Measurements from ENCODE around the gene CRK. TPM values are rescaled to one million over a fixed set of nuclear protein-coding genes. Genes with fewer than 3 reads are reported as not detected.

The CRK gene
- total RNA-seq, 1 donor from 2014 or later: 83.5 TPM

GRCh38 chr17:1473170-1473569 is 17.1 kb upstream of the CRK start:
- H3K36me3 Mint-ChIP-seq (ENCODE audit: low read depth, unreplicated experiment): peaks cover 24% of the 10 kb centered on the region
- FAIRE-seq: no peak
- no peaks in the 10 kb centered on the region for H3K27me3 Mint-ChIP-seq (ENCODE audit: low read depth, unreplicated experiment)
- H3K4me3 Mint-ChIP-seq (ENCODE audit: unreplicated experiment): no peak overlapping the region
- peaks cover 3% of the 10 kb centered on the region for H3K4me1 Mint-ChIP-seq (ENCODE audit: low read depth, unreplicated experiment)
- H3K9ac ChIP-seq (ENCODE audit: low read length): no peak overlapping the region
- no peak for TF ChIP-seq EZH2 (IDR thresholded peaks at IDR 0.05; ENCODE audit: insufficient read depth, low read length)
- no peak for TF ChIP-seq CTCF (IDR thresholded peaks at IDR 0.05; ENCODE audit: insufficient read depth, low read depth, low read length)
- no peaks in the 10 kb centered on the region for H3K79me2 ChIP-seq (ENCODE audit: insufficient read depth, low read length)
- no peak overlapping the region for H3K4me3 ChIP-seq (ENCODE audit: insufficient read depth, low read depth, low read length)
- peaks cover 38% of the 10 kb centered on the region for H4K20me1 ChIP-seq (ENCODE audit: insufficient read depth, low read length)
- no peaks in the 10 kb centered on the region for H3K27me3 ChIP-seq (ENCODE audit: insufficient read depth, low read length)
- no peak overlapping the region for H2AFZ ChIP-seq (ENCODE audit: low read depth, low read length)
- DNase-seq (ENCODE audit: low read depth): no peak
- no peak overlapping the region for H3K27ac ChIP-seq (ENCODE audit: low read depth, low read length)
- H3K9me3 Mint-ChIP-seq (ENCODE audit: unreplicated experiment): no peaks in the 10 kb centered on the region
- H3K36me3 ChIP-seq (ENCODE audit: insufficient read depth, low read length): peaks cover 15% of the 10 kb centered on the region
- no peak overlapping the region for H3K4me2 ChIP-seq (ENCODE audit: low read length)
- no peaks in the 10 kb centered on the region for H3K4me1 ChIP-seq (ENCODE audit: insufficient read depth, low read length)
- H3K27ac Mint-ChIP-seq (ENCODE audit: unreplicated experiment): peak overlapping the region; percentile 81
- H3K9me3 ChIP-seq (ENCODE audit: insufficient read depth, low read depth, low read length): no peaks in the 10 kb centered on the region

DNA sequence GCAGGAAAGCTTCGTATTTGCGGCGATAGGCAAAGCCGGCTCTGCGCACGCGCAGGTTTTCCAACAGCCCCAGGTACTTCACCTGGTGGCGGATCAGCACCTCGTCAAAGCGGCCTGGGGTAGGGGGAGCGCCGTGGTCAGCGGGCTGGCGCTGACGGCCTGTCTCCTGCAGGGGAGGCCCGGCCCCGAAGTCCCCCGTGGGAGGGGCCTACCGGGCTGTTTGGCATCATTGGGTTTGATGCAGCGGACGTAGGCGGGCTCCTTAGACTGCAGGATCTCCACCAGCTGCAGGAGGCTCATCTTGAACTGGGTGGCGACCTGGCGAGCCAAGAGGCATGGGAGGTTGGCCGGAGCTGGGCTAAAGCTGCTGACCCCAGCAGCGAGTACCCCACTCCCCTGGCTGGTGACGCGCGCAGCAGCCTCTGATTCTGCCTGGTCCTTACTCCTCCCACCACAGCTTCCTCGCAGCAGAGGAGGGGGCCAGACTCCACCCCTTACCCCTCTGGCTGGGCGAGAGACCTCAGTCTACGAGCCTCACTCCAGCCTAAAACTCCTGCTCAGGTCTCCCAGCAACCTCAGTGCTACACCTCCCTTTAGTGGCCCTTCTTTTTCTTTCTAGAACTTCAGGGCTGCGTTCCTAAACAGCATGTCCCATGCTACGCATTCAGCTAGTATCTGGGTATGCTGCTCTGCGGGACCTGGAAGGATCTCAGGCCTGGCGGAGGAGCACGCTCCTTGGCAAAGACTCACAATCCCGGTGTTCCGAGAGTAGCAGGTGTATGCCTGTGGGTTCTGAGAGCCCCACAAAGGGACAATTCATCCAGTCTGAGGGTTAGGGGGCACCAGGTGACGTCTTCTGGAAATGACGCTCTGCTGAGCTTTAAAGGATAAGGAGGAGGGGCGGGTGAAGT is 16.1 kb upstream of the CRK start:
- DNase-seq (ENCODE audit: low read depth): no peak
- no peak overlapping the region for H3K4me2 ChIP-seq (ENCODE audit: low read length)
- H3K27ac ChIP-seq (ENCODE audit: low read depth, low read length): no peak overlapping the region
- Mint-ChIP-seq H3K27me3 (ENCODE audit: low read depth, unreplicated experiment) (no peaks in the 10 kb centered on the region), H3K4me1 (ENCODE audit: low read depth, unreplicated experiment) (peaks cover 3% of the 10 kb centered on the region), H3K9me3 (ENCODE audit: unreplicated experiment) (no peaks in the 10 kb centered on the region), H3K4me3 (ENCODE audit: unreplicated experiment) (no peak overlapping the region), H3K27ac (ENCODE audit: unreplicated experiment) (peak overlapping the region; percentile 58), H3K36me3 (ENCODE audit: low read depth, unreplicated experiment) (peaks cover 26% of the 10 kb centered on the region)
- H3K36me3 ChIP-seq (ENCODE audit: insufficient read depth, low read length): peaks cover 15% of the 10 kb centered on the region
- no peak overlapping the region for H2AFZ ChIP-seq (ENCODE audit: low read depth, low read length)
- no peaks in the 10 kb centered on the region for H3K4me1 ChIP-seq (ENCODE audit: insufficient read depth, low read length)
- no peaks in the 10 kb centered on the region for H3K9me3 ChIP-seq (ENCODE audit: insufficient read depth, low read depth, low read length)
- no peak for TF ChIP-seq EZH2 (IDR thresholded peaks at IDR 0.05; ENCODE audit: insufficient read depth, low read length)
- no peak for TF ChIP-seq CTCF (IDR thresholded peaks at IDR 0.05; ENCODE audit: insufficient read depth, low read depth, low read length)
- no peak overlapping the region for H3K4me3 ChIP-seq (ENCODE audit: insufficient read depth, low read depth, low read length)
- H3K9ac ChIP-seq (ENCODE audit: low read length): no peak overlapping the region
- no peak for FAIRE-seq
- H4K20me1 ChIP-seq (ENCODE audit: insufficient read depth, low read length): peaks cover 40% of the 10 kb centered on the region
- H3K79me2 ChIP-seq (ENCODE audit: insufficient read depth, low read length): no peaks in the 10 kb centered on the region
- no peaks in the 10 kb centered on the region for H3K27me3 ChIP-seq (ENCODE audit: insufficient read depth, low read length)

- Mint-ChIP-seq H3K27me3 (ENCODE audit: low read depth, unreplicated experiment) (no peaks in the 10 kb centered on the region), H3K27ac (ENCODE audit: unreplicated experiment) (no peak overlapping the region), H3K9me3 (ENCODE audit: unreplicated experiment) (no peaks in the 10 kb centered on the region), H3K4me1 (ENCODE audit: low read depth, unreplicated experiment) (peaks cover 3% of the 10 kb centered on the region), H3K4me3 (ENCODE audit: unreplicated experiment) (no peak overlapping the region), H3K36me3 (ENCODE audit: low read depth, unreplicated experiment) (peaks cover 25% of the 10 kb centered on the region)
- Histone ChIP-seq H3K27me3 (ENCODE audit: insufficient read depth, low read length) (no peaks in the 10 kb centered on the region), H3K79me2 (ENCODE audit: insufficient read depth, low read length) (no peaks in the 10 kb centered on the region), H3K4me1 (ENCODE audit: insufficient read depth, low read length) (no peaks in the 10 kb centered on the region), H3K9me3 (ENCODE audit: insufficient read depth, low read depth, low read length) (no peaks in the 10 kb centered on the region), H4K20me1 (ENCODE audit: insufficient read depth, low read length) (peaks cover 38% of the 10 kb centered on the region), H3K4me2 (ENCODE audit: low read length) (no peak overlapping the region), H3K4me3 (ENCODE audit: insufficient read depth, low read depth, low read length) (no peak overlapping the region), H3K27ac (ENCODE audit: low read depth, low read length) (no peak overlapping the region), H3K36me3 (ENCODE audit: insufficient read depth, low read length) (peaks cover 15% of the 10 kb centered on the region), H3K9ac (ENCODE audit: low read length) (no peak overlapping the region), H2AFZ (ENCODE audit: low read depth, low read length) (no peak overlapping the region)
- TF ChIP-seq CTCF (IDR thresholded peaks at IDR 0.05; ENCODE audit: insufficient read depth, low read depth, low read length) (no peak), EZH2 (IDR thresholded peaks at IDR 0.05; ENCODE audit: insufficient read depth, low read length) (no peak)
- FAIRE-seq: no peak
- no peak for DNase-seq (ENCODE audit: low read depth)
Measured at GRCh38 chr17:1471490-1471889, 15.5 kb upstream of the CRK start.

Data from astrocyte (in vitro differentiated cells and primary cell).